GM06990 (cell line): ENCODE data around the gene WBP1L.

Experiments
- DNase-seq: peaks from one replicate; pipeline ENCODE4 v3.0.0-alpha.2; 2011; ENCODE audit not compliant: insufficient read length; ENCODE audit errors: extremely low read depth
- H3K27me3 ChIP-seq: replicated peaks from 2 replicates; pipeline ENCODE4 v1.6.0; 2011; ENCODE audit warnings: low read length; ENCODE audit not compliant: control insufficient read depth, insufficient read depth
- H3K36me3 ChIP-seq: 2 replicates; pipeline ENCODE4 v1.5.1; 2011; ENCODE audit warnings: low read length; ENCODE audit not compliant: control insufficient read depth, insufficient read depth
- H3K4me3 ChIP-seq: replicated peaks from 2 replicates; pipeline ENCODE4 v1.5.1; 2011; ENCODE audit warnings: low read depth, mild to moderate bottlenecking, control low read depth, low read length
- TF ChIP-seq, protein P1 (sequence below): IDR thresholded peaks from 2 replicates; pipeline ENCODE4 v1.5.1; 2011; ENCODE audit warnings: low read length, control low read depth, mild to moderate bottlenecking, inconsistent platforms; ENCODE audit not compliant: insufficient read depth, poor library complexity, severe bottlenecking

WBP1L gene

DNA sequence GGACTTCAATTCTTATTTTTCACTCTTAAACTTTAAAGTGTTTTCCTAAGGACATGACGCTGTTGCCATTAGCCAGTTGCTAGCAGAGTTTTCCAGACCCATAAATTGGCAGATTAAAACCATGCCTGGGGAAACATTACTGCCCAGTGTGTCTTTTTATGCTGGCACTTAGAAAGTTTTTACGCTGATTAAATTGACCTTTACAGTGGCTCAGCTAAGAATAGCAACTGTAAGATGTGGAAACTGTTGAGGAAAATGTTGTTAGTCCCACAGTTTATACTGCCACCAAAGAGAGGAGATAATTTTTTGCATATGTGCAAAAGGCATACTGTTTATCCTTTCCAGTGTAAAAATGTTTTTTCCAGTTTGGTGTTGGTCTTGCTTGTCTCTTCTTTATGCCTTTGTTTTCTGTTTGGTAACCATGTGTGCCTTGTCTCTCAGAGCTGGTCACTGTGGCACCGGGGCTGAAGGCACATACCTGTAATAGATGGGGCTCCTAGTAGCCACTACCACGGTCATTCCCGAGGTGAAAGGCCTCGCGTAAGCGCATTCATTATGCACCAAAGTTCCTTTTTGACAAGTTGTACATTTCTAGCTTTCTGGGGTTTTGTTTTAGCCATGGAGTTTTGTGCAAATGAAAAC lies 48.1 kb downstream of the WBP1L start:
- DNase-seq, result no peak

DNA sequence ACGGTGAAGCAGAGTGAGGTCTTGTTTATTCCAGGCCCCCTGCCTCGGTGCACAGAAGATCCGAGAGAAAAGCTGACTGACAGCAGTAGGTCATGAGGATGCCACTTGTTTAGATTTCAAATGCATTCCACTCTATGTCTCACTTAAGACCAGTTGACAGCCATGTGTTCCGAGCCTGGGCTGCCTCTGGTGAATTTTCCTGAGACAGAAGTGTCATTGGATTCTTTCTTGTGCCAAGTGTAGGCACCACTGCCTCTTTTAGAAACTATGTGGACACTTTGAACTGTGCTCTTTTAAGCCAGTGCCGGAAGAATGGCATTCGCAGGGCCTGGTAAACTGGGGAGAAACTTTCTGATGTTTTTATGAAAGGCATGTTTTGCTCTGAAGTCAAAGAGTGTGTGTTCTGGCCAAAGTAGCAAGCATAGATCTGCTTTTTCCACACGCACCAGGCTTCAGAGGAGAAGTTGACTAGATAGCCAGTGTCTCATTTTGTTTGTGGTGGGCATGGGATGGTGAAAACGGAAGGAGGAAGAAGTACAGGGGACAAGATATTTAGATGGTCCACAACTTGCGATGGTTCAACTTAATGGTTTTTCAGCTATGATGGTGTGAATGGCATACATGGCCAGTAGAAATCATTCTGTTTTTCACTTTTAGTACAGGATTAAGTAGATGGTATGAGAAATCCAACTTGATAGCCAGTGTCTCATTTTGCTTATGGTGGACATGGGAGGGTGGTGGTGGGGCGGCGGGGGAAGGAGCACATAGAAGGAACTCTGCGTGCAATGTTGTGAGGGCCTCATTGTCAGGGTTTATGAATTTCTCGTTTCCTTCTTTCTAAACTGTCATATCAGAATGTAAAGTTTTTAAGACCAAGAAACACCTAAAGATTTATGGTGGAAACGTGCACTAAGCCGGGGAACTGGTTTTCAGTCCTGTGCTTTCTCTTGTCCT lies 52.0 kb downstream of the WBP1L start:
- TF ChIP-seq, protein P1, sequence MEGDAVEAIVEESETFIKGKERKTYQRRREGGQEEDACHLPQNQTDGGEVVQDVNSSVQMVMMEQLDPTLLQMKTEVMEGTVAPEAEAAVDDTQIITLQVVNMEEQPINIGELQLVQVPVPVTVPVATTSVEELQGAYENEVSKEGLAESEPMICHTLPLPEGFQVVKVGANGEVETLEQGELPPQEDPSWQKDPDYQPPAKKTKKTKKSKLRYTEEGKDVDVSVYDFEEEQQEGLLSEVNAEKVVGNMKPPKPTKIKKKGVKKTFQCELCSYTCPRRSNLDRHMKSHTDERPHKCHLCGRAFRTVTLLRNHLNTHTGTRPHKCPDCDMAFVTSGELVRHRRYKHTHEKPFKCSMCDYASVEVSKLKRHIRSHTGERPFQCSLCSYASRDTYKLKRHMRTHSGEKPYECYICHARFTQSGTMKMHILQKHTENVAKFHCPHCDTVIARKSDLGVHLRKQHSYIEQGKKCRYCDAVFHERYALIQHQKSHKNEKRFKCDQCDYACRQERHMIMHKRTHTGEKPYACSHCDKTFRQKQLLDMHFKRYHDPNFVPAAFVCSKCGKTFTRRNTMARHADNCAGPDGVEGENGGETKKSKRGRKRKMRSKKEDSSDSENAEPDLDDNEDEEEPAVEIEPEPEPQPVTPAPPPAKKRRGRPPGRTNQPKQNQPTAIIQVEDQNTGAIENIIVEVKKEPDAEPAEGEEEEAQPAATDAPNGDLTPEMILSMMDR, result no peak
- peaks cover 10% of the 10 kb centered on the region for H3K36me3 ChIP-seq
- no peak for DNase-seq
- no peaks in the 10 kb centered on the region for H3K27me3 ChIP-seq
- H3K4me3 ChIP-seq, result no peak overlapping the region

More for the DNA sequence above, 48.1 kb downstream of the WBP1L start:
- H3K4me3 ChIP-seq, result no peak overlapping the region
- H3K36me3 ChIP-seq, result no peaks in the 10 kb centered on the region
- H3K27me3 ChIP-seq, result no peaks in the 10 kb centered on the region
- TF ChIP-seq, protein P1, result no peak

DNA sequence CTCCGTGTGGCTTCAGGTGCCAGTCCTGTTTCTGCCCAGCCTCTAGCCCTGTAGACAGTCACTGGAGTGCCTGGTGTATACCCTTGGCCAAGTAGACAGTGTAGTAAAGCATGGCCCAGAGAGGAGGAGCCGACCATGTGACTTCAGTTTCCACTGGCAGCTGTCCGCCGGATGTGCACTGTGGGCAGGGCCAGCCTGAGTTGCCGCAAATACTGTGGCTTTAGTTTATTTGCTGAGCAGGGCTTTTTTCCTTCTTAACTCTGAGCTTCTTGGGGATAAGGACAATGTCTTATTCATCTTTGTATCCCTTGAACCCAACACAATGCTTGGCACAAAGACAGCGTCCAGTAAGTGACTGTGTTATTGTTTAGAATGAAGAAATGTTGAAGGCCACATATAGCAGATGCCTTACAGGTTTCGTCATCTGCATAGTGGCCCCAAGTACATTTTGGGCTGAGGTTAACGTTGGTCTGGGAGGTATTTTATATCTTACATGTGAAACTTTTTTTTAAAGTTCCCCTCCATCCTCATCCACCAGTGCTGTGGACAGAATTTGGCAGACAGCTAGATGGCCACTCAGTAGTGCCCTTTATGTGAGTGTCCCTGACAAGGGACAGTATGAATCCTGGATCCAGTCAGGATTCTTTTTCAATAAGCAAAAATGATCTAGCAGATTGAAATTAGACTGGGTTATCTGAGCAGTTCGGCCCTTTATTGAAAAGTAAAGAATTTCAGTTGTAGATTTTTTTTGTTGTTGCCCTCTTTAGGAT lies 52.8 kb downstream of the WBP1L start:
- Histone ChIP-seq H3K36me3 (peaks cover 10% of the 10 kb centered on the region), H3K4me3 (no peak overlapping the region), H3K27me3 (no peaks in the 10 kb centered on the region)
- DNase-seq, result peak; percentile 58
- TF ChIP-seq, protein P1, result no peak

DNA sequence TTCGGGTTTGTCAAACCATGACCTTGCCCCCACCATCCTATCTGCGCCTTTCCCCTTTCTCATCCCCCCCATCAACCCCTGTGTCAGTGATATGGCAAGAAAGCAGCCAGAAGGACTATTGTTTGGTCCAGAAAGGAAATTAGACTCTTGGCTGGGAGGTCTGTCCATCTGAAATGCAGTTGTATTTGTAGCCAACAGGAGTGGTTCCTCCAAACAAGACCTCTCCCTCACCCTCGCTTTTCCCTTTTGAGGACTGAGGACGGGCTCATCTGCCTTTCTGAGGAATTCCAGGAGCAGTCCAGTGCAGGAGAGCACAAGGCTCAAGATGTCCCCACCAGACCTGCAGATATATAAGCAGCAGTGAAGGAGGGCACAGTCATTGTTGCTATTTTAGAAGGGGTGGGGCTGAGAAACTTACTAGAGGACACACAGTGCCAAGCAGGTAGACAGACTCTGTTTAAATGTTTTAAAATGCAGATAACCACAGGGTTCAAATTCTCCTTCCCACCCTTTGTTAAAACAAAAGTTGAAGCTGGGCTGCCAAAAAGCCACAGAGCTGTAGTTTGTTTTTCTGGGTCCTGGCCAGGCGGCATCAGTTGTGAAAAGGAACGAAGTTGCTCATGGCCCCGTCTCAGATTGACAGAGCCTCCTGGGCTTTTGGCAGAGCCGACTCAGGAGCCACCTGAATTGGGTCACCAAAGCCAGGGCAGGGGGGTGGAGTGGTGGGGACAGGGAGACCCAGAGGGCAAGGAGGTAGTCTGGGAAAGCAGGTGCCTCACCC lies 56.1 kb downstream of the WBP1L start:
- TF ChIP-seq, protein P1, result no peak
- Histone ChIP-seq H3K27me3 (no peaks in the 10 kb centered on the region), H3K36me3 (peaks cover 10% of the 10 kb centered on the region), H3K4me3 (no peak overlapping the region)
- DNase-seq, result no peak

DNA sequence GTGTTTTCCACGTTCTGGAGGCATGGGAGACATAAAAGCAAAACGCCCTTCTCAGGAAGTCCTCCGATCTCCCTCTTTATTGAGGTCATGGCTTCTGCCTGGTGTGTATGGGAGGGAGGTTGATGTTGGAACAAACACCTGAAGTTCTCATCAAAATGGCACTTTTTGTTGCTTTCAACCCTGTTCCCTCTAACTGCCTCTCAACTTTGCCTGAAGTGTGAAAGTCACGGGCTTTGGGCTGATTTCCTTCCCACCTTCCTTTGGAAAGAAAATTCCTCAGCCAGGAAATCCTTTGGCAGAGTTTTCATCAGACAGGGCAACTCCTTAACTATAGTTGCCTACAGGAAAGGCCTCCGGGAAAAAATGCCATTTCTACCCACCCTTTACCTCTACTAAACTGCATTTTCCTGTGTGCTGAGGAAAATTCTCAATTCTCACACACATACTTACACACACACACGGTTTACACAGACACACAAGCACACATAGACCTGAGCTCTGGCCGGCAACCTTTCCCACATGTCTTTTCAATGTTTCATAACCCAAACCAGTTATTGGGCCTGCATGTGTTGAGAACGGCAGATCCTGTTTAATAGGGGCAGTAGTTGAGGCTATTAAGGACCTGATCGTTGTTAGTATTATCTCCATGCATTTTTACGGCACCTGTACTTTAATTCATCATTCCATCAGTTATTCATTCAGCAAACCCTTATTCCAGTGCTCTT lies 57.0 kb downstream of the WBP1L start:
- TF ChIP-seq, protein P1, result no peak
- Histone ChIP-seq H3K4me3 (no peak overlapping the region), H3K27me3 (no peaks in the 10 kb centered on the region), H3K36me3 (peaks cover 13% of the 10 kb centered on the region)
- no peak for DNase-seq
